MCF 10A (cell line): ENCODE data around the gene MAZ. TPM values are rescaled to one million over a fixed set of nuclear protein-coding genes. Genes with fewer than 3 reads are reported as not detected.
"Not testable (repeated sequence)": the region's sequence is repeated elsewhere in the genome, so short reads cannot be mapped to it uniquely, and the experiment has no call there.

ENCODE experiments used
- BruUV-seq: library from RNA; stranded (reverse); fragments of 400-500 nt; replicated peaks from 2 replicates; lab custom pipeline; 2021; lab: Mats Ljungman, UMichigan
- CTCF ChIA-PET: fragments of 300-600 bp; sonication (Branson Sonifier 250); formaldehyde crosslinking; extraction: SDS; loops from one replicate; lab custom pipeline; 2021; ENCODE audit warnings: antibody characterized with exemption, inconsistent platforms; lab: Yijun Ruan, JAX
- POLR2A ChIA-PET: fragments of 300-600, 350-650 bp; sonication (Branson Sonifier 250); formaldehyde crosslinking; extraction: SDS; loops from one replicate; lab custom pipeline; 2020; ENCODE audit warnings: antibody characterized with exemption, inconsistent platforms; lab: Yijun Ruan, JAX
- DNase-seq: peaks from one replicate; pipeline ENCODE4 v3.0.0-alpha.2; 2018; ENCODE audit not compliant: unreplicated experiment
- H3K27ac Mint-ChIP-seq: one replicate; pipeline ENCODE4 v1.8.0; 2022; ENCODE audit warnings: mild to moderate bottlenecking, low read depth, mixed read lengths; ENCODE audit not compliant: unreplicated experiment
- H3K27me3 Mint-ChIP-seq: one replicate; pipeline ENCODE4 v1.8.0; 2022; ENCODE audit warnings: mixed read lengths; ENCODE audit not compliant: insufficient read depth, unreplicated experiment
- H3K36me3 Mint-ChIP-seq: one replicate; pipeline ENCODE4 v1.8.0; 2022; ENCODE audit warnings: mild to moderate bottlenecking, moderate library complexity, mixed read lengths; ENCODE audit not compliant: insufficient read depth, unreplicated experiment
- H3K4me1 Mint-ChIP-seq: one replicate; pipeline ENCODE4 v1.8.0; 2022; ENCODE audit warnings: mixed read lengths; ENCODE audit not compliant: insufficient read depth, unreplicated experiment
- H3K4me3 Mint-ChIP-seq: one replicate; pipeline ENCODE4 v1.8.0; 2022; ENCODE audit warnings: mild to moderate bottlenecking, moderate library complexity, mixed read lengths; ENCODE audit not compliant: unreplicated experiment
- H3K9me3 Mint-ChIP-seq: one replicate; pipeline ENCODE4 v1.8.0; 2022; ENCODE audit warnings: mixed read lengths; ENCODE audit not compliant: unreplicated experiment
- CTCF ChIP-seq: fragments of 200-600 bp; IDR thresholded peaks from one replicate; pipeline ENCODE4 v1.8.0; 2022; ENCODE audit warnings: antibody characterized with exemption, mild to moderate bottlenecking; ENCODE audit not compliant: unreplicated experiment
- intact Hi-C: fragments of 100-400 bp; cut with micrococcal nuclease; formaldehyde crosslinking; loops from 2 replicates; pipeline ENCODE4 v1.14.1; 2022
- total RNA-seq: library from RNA; stranded (reverse); gene quantifications from 2 replicates; pipeline ENCODE4 v1.2.3, GENCODE V29; 2022

MAZ gene
- total RNA-seq, 1 experiment from 2014 or later: 185 TPM

GRCh38 chr16:29760567-29761279 is 45.6 kb upstream of the MAZ start:
- DNase-seq: no peak
- Mint-ChIP-seq H3K36me3 (no peaks in the 10 kb centered on the region), H3K9me3 (no peaks in the 10 kb centered on the region), H3K4me1 (no peaks in the 10 kb centered on the region), H3K27me3 (no peaks in the 10 kb centered on the region), H3K27ac (no peak overlapping the region), H3K4me3 (no peak overlapping the region)
- TF ChIP-seq CTCF: no peak
- intact Hi-C loops: no loop called here
- CTCF ChIA-PET: no interaction called here
- no TSS peak for BruUV-seq
- POLR2A ChIA-PET: no interaction called here

DNA sequence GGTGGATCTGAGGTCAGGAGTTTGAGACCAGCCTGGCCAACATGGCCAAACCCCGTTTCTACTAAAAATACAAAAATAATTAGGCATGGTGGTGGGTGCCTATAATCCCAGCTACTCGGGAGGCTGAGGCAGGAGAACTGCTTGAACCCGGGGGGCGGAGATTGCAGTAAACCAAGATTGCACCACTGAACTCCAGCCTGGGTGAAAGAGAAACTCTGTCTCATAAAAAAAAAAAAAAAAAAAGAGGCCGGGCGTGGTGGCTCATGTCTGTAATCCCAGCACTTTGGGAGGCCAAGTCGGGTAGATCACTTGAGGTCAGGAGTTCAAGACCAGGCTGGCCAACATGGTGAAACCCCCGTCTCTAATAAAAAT is 45.1 kb upstream of the MAZ start:
- H3K36me3 Mint-ChIP-seq, H3K27ac Mint-ChIP-seq, POLR2A ChIA-PET, H3K4me1 Mint-ChIP-seq, DNase-seq, BruUV-seq, intact Hi-C loops, H3K4me3 Mint-ChIP-seq, CTCF ChIA-PET, H3K27me3 Mint-ChIP-seq, H3K9me3 Mint-ChIP-seq: not testable (repeated sequence)

DNA sequence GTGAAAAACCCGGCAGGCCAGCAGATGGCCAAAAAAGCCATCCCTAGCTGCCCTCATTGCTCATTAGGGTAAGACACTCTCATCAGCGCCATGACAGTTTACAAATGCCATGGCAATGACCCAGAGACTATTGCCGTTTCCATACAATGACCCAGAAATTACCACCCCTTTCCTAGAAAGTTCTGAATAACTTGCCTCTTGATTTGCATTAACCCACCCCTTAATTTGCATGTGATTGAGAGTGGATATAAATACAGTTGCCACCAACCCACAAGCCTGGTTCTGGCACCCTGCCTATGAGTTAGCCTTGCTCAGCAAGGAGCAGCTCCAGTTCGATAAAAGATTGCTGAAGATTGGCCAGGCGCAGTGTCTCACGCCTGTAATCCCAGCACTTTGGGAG is 44.4 kb upstream of the MAZ start:
- no peak overlapping the region for H3K4me3 Mint-ChIP-seq
- no peaks in the 10 kb centered on the region for H3K4me1 Mint-ChIP-seq
- POLR2A ChIA-PET: no interaction called here
- CTCF ChIA-PET: no interaction called here
- no peaks in the 10 kb centered on the region for H3K9me3 Mint-ChIP-seq
- no peak for DNase-seq
- BruUV-seq: no TSS peak
- no peaks in the 10 kb centered on the region for H3K36me3 Mint-ChIP-seq
- TF ChIP-seq CTCF: no peak
- no peak overlapping the region for H3K27ac Mint-ChIP-seq
- intact Hi-C loops: no loop called here
- H3K27me3 Mint-ChIP-seq: no peaks in the 10 kb centered on the region

DNA sequence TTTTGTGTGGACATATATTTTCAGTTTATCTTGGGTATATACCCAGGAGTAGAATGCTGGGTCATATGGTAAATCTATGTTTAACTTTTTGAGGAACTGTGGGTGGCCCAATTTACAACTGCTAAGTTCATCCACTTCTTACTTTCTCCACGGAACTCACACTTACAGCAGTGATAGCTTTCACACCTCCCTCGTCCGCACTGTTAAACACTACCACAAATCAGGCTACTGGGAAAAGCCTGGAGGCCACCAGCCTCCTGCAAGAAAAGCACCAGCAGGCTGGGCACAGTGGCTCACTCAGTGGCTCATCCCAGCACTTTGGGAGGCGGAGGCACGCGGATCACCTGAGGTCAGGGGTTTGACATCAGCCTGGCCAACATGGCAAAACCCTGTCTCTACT is 43.0 kb upstream of the MAZ start:
- H3K4me1 Mint-ChIP-seq: no peaks in the 10 kb centered on the region
- no peak overlapping the region for H3K27ac Mint-ChIP-seq
- no peak overlapping the region for H3K4me3 Mint-ChIP-seq
- H3K27me3 Mint-ChIP-seq: no peaks in the 10 kb centered on the region
- ChIA-PET POLR2A (no interaction called here), CTCF (no interaction called here)
- intact Hi-C loops: no loop called here
- BruUV-seq: no TSS peak
- no peak for DNase-seq
- no peak for TF ChIP-seq CTCF
- H3K36me3 Mint-ChIP-seq: no peaks in the 10 kb centered on the region
- H3K9me3 Mint-ChIP-seq: no peaks in the 10 kb centered on the region
